GM23248 (cell line): ENCODE measurements around the gene DIABLO. TPM values are rescaled to one million over a fixed set of nuclear protein-coding genes. Genes with fewer than 3 reads are reported as not detected.
"Not testable (repeated sequence)": the region's sequence is repeated elsewhere in the genome, so short reads cannot be mapped to it uniquely, and the experiment has no call there.

Experiments used
- DNase-seq: peaks from one replicate; pipeline ENCODE4 v3.0.0-alpha.2; 2015
- H2AFZ ChIP-seq: fragments of 200-600 bp; sonication (generic); 2 replicates; pipeline ENCODE4 v1.6.1; 2016; ENCODE audit warnings: antibody characterized with exemption
- H3F3A ChIP-seq: fragments of 200-600 bp; sonication (generic); 2 replicates; pipeline ENCODE4 v1.6.1; 2016; ENCODE audit warnings: mild to moderate bottlenecking, antibody characterized with exemption, mixed run types; ENCODE audit not compliant: insufficient read depth
- H3K27ac ChIP-seq: fragments of 200-600 bp; sonication (generic); 2 replicates; pipeline ENCODE4 v1.5.1; 2016; ENCODE audit warnings: mild to moderate bottlenecking
- H3K27me3 ChIP-seq: fragments of 200-600 bp; sonication (generic); replicated peaks from 2 replicates; pipeline ENCODE4 v1.6.1; 2016; ENCODE audit warnings: mild to moderate bottlenecking; ENCODE audit not compliant: insufficient read depth
- H3K36me3 ChIP-seq: fragments of 200-600 bp; sonication (generic); 2 replicates; pipeline ENCODE4 v1.6.1; 2016; ENCODE audit warnings: low read depth, mild to moderate bottlenecking
- H3K4me1 ChIP-seq: fragments of 200-600 bp; sonication (generic); 2 replicates; pipeline ENCODE4 v1.6.1; 2016; ENCODE audit warnings: mild to moderate bottlenecking; ENCODE audit not compliant: insufficient read depth
- H3K4me2 ChIP-seq: fragments of 200-600 bp; sonication (generic); one replicate; pipeline ENCODE4 v1.6.1; 2016; ENCODE audit warnings: mild to moderate bottlenecking; ENCODE audit not compliant: unreplicated experiment
- H3K4me3 ChIP-seq: fragments of 200-600 bp; sonication (generic); 2 replicates; pipeline ENCODE4 v1.5.1; 2016; ENCODE audit warnings: mild to moderate bottlenecking
- H3K79me2 ChIP-seq: fragments of 200-600 bp; sonication (generic); 2 replicates; pipeline ENCODE4 v1.6.1; 2016; ENCODE audit warnings: mild to moderate bottlenecking; ENCODE audit not compliant: insufficient read depth
- H3K9ac ChIP-seq: fragments of 200-600 bp; sonication (generic); 2 replicates; pipeline ENCODE4 v1.6.1; 2016; ENCODE audit warnings: mild to moderate bottlenecking
- H3K9me2 ChIP-seq: fragments of 200-600 bp; sonication (generic); 2 replicates; pipeline ENCODE4 v1.6.1; 2016; ENCODE audit warnings: mixed run types, mild to moderate bottlenecking, moderate library complexity; ENCODE audit not compliant: insufficient read depth
- H3K9me3 ChIP-seq: fragments of 200-600 bp; sonication (generic); one replicate; pipeline ENCODE4 v1.6.1; 2017; ENCODE audit warnings: low read depth
- H4K20me1 ChIP-seq: fragments of 200-600 bp; sonication (generic); 2 replicates; pipeline ENCODE4 v1.6.0; 2016; ENCODE audit not compliant: insufficient read depth
- EZH2 ChIP-seq: fragments of 200-600 bp; sonication (generic); IDR thresholded peaks from 2 replicates; pipeline ENCODE4 v1.6.1; 2018; ENCODE audit warnings: antibody characterized with exemption, mild to moderate bottlenecking; ENCODE audit not compliant: insufficient read depth, poor library complexity, severe bottlenecking
- EZH2phosphoT487 ChIP-seq: fragments of 200-600 bp; sonication (generic); IDR thresholded peaks from 2 replicates; pipeline ENCODE4 v1.6.1; 2018; ENCODE audit warnings: antibody characterized with exemption, moderate library complexity, mild to moderate bottlenecking, low read depth; ENCODE audit not compliant: insufficient read depth
- WGBS, 2 experiments: methylation state at CpG; one replicate each; pipeline ENCODE4 v1.1.6; 2015 to 2017; ENCODE audit warnings: low lambda C conversion rate in 2 of 2, low coverage in 1 of 2; ENCODE audit errors: missing lambda C conversion rate in 2 of 2; 5-methylcytosine and 5-hydroxymethylcytosine counted together
- in situ Hi-C: fragments of 300-500 bp; cut with MboI; formaldehyde crosslinking; loops from 2 replicates; pipeline ENCODE4 v1.15.0; 2020
- polyA plus RNA-seq: library from polyadenylated mRNA; unstranded; fragments of >200 nt; fragmentation: Nextera tagmentation; extraction: Ambion mirVana; gene quantifications from 2 replicates; pipeline ENCODE4 v1.2.1, GENCODE V29; 2016
- total RNA-seq: library from RNA; depleted of rRNA; stranded (reverse); fragments of >200 nt; shearing (Covaris generic); gene quantifications from 2 replicates; pipeline ENCODE4 v1.2.3, GENCODE V29; 2014

Gene DIABLO
- total and polyA plus RNA-seq, 2 experiments from 2014 or later = 50.6 to 67.6 TPM

- Histone ChIP-seq H4K20me1 (no peaks in the 10 kb centered on the region), H3K4me2 (peak within 1 kb of the TSS; percentile 63), H3K79me2 (no peaks in the 10 kb centered on the region), H3K9me2 (no peaks in the 10 kb centered on the region), H3K9ac (peak within 1 kb of the TSS; percentile 70), H3K27me3 (no peaks in the 10 kb centered on the region), H3K36me3 (no peaks in the 10 kb centered on the region), H3F3A (peaks cover 8% of the 10 kb centered on the region), H3K27ac (no peak within 1 kb of the TSS), H3K4me3 (peak within 1 kb of the TSS; percentile 68), H3K4me1 (peaks cover 4% of the 10 kb centered on the region; the same call in 1 of the 2 replicates), H2AFZ (peak within 1 kb of the TSS; percentile 80), H3K9me3 (no peaks in the 10 kb centered on the region)
- peak; percentile 64 for DNase-seq
- in situ Hi-C loops = no loop called here
- TF ChIP-seq EZH2 (no peak), EZH2phosphoT487 (no peak)
- WGBS, 2 experiments = 5 to 6% methylated on average over 44 to 51 of the region's 63 CpGs
These were observed 42.8 kb downstream of the DIABLO start, which contains the start of gene LRRC43 for GRCh38 chr12:122182887-122183587. LRRC43 (plus strand) TSS chr12:122183123; CDS start chr12:122183145, 22 bp downstream.

GRCh38 chr12:122176473-122176872 lies 49.4 kb downstream of the DIABLO start:
- WGBS, 2 experiments = 89 to 95% methylated on average over 4 of the region's 4 CpGs
- H3F3A ChIP-seq, H3K4me3 ChIP-seq, H3K4me2 ChIP-seq, H3K27me3 ChIP-seq, H3K9me2 ChIP-seq, DNase-seq, H4K20me1 ChIP-seq, H3K79me2 ChIP-seq, H3K4me1 ChIP-seq, H3K36me3 ChIP-seq, H3K27ac ChIP-seq, H3K9ac ChIP-seq, in situ Hi-C loops, H2AFZ ChIP-seq, H3K9me3 ChIP-seq: not testable (repeated sequence)

- 72 to 81% methylated on average over 17 of the region's 17 CpGs for WGBS, 2 experiments
- H2AFZ ChIP-seq = no peak within 1 kb of the TSS
- in situ Hi-C loops = no loop called here
- no peaks in the 10 kb centered on the region for H3K36me3 ChIP-seq
- H3K79me2 ChIP-seq = no peaks in the 10 kb centered on the region
- H3K9me3 ChIP-seq = no peaks in the 10 kb centered on the region
- H3K27me3 ChIP-seq = peaks cover 5% of the 10 kb centered on the region
- no peaks in the 10 kb centered on the region for H3F3A ChIP-seq
- TF ChIP-seq EZH2phosphoT487 = no peak
- no peak for TF ChIP-seq EZH2
- H3K4me3 ChIP-seq = no peak within 1 kb of the TSS
- no peaks in the 10 kb centered on the region for H3K9me2 ChIP-seq
- no peak within 1 kb of the TSS for H3K9ac ChIP-seq
- H3K4me2 ChIP-seq = no peak within 1 kb of the TSS
- no peak within 1 kb of the TSS for H3K27ac ChIP-seq
- no peaks in the 10 kb centered on the region for H3K4me1 ChIP-seq
- DNase-seq = no peak
- H4K20me1 ChIP-seq = no peaks in the 10 kb centered on the region
These were observed 51.6 kb downstream of the DIABLO start, which contains the start of gene IL31 for GRCh38 chr12:122174155-122174845. IL31 (minus strand) TSS chr12:122174221; CDS start chr12:122174172, 49 bp downstream.

GRCh38 chr12:122172262-122172939 lies 53.5 kb downstream of the DIABLO start:
- Histone ChIP-seq H3K36me3 (no peaks in the 10 kb centered on the region), H3K9ac (no peak overlapping the region), H3K4me3 (no peak overlapping the region), H3K79me2 (no peaks in the 10 kb centered on the region), H3K4me2 (no peak overlapping the region), H3K27ac (no peak overlapping the region), H3K9me3 (no peaks in the 10 kb centered on the region), H3K27me3 (peaks cover 5% of the 10 kb centered on the region), H4K20me1 (no peaks in the 10 kb centered on the region), H2AFZ (no peak overlapping the region), H3F3A (no peaks in the 10 kb centered on the region), H3K4me1 (no peaks in the 10 kb centered on the region), H3K9me2 (no peaks in the 10 kb centered on the region)
- in situ Hi-C loops = no loop called here
- 73 to 75% methylated on average over 17 of the region's 17 CpGs for WGBS, 2 experiments
- TF ChIP-seq EZH2phosphoT487 = no peak
- DNase-seq = no peak
